ENCODE measurements around the gene PRDM16. TPM values are rescaled to one million over a fixed set of nuclear protein-coding genes. Genes with fewer than 3 reads are reported as not detected.

The PRDM16 gene
- total and polyA plus RNA-seq, 2 of the 13 experiments (the other 11 are each of a cell fraction or from before 2014, with no cell fraction given), result 0.15 to 0.81 TPM

- TF ChIP-seq AKNA (CRISPR knock-in tag; IDR thresholded peaks at IDR 0.05; ENCODE audit: borderline replicate concordance) (no peak), KLF16 (CRISPR knock-in tag; IDR thresholded peaks at IDR 0.05) (no peak), PLRG1 (conservative IDR thresholded peaks at IDR 0.05) (no peak), ZNF333 (CRISPR knock-in tag; IDR thresholded peaks at IDR 0.05; ENCODE audit: borderline replicate concordance) (no peak), ATF3 (CRISPR knock-in tag; IDR thresholded peaks at IDR 0.05) (no peak), ATF1 (CRISPR knock-in tag; IDR thresholded peaks at IDR 0.05) (no peak), ETV6 (CRISPR knock-in tag; conservative IDR thresholded peaks at IDR 0.05) (no peak), NFYB (CRISPR knock-in tag; IDR thresholded peaks at IDR 0.05) (no peak), SNAPC4 (CRISPR knock-in tag; IDR thresholded peaks at IDR 0.05) (no peak), BCLAF1 (IDR thresholded peaks at IDR 0.05) (no peak), SIX1 (CRISPR knock-in tag; IDR thresholded peaks at IDR 0.05; ENCODE audit: borderline replicate concordance) (no peak), FOSL1 (CRISPR knock-in tag; IDR thresholded peaks at IDR 0.05; ENCODE audit: borderline replicate concordance) (no peak), CHD4 (IDR thresholded peaks at IDR 0.05; ENCODE audit: borderline replicate concordance, low read length) (no peak), ZNF780A (CRISPR knock-in tag; IDR thresholded peaks at IDR 0.05) (no peak), MTA3 (CRISPR knock-in tag; IDR thresholded peaks at IDR 0.05) (no peak), ZNF7 (CRISPR knock-in tag; IDR thresholded peaks at IDR 0.05) (no peak)
These were observed 287.2 kb downstream of the PRDM16 start (continued) for GRCh38 chr1:3355894-3356826.
